HG02973 (cell line): ENCODE results near the gene KRTAP10-9.
"Not testable (repeated sequence)": the region's sequence is repeated elsewhere in the genome, so short reads cannot be mapped to it uniquely, and the experiment has no call there.

Experiments
- ATAC-seq: cut with Tn5 transposase; IDR thresholded peaks from one replicate; pipeline ENCODE4 v1.9.1; 2021; ENCODE audit warnings: moderate library complexity; ENCODE audit not compliant: unreplicated experiment

The KRTAP10-9 gene

GRCh38 chr21:44638506-44639330 lies 11.8 kb downstream of the KRTAP10-9 start:
- ATAC-seq = not testable (repeated sequence)

GRCh38 chr21:44639331-44639655 lies 12.4 kb downstream of the KRTAP10-9 start:
- no peak for ATAC-seq

GRCh38 chr21:44640761-44641160 lies 13.9 kb downstream of the KRTAP10-9 start:
- ATAC-seq = no peak

- ATAC-seq = no peak
These were observed 16.9 kb downstream of the KRTAP10-9 start for GRCh38 chr21:44643741-44644310.

- ATAC-seq = no peak
These were observed 18.0 kb downstream of the KRTAP10-9 start for GRCh38 chr21:44644878-44645277.

GRCh38 chr21:44646366-44647221 lies 19.7 kb downstream of the KRTAP10-9 start, which contains the start of gene KRTAP10-11:
KRTAP10-11 (plus strand) TSS chr21:44646414; CDS start chr21:44646459, 45 bp downstream.
- ATAC-seq = not testable (repeated sequence)

- ATAC-seq = no peak
These were observed 20.3 kb downstream of the KRTAP10-9 start for GRCh38 chr21:44647222-44647552.

- no peak for ATAC-seq
These were observed 21.8 kb downstream of the KRTAP10-9 start for GRCh38 chr21:44648557-44649311.

- no peak for ATAC-seq
These were observed 22.7 kb downstream of the KRTAP10-9 start for GRCh38 chr21:44649521-44650100.

- ATAC-seq = no peak
These were observed 23.5 kb downstream of the KRTAP10-9 start for GRCh38 chr21:44650265-44650972.

- no peak for ATAC-seq
These were observed 24.2 kb downstream of the KRTAP10-9 start for GRCh38 chr21:44650973-44651675.

- ATAC-seq = no peak
These were observed 26.2 kb downstream of the KRTAP10-9 start for GRCh38 chr21:44653123-44653522.

GRCh38 chr21:44653656-44654575 lies 27.0 kb downstream of the KRTAP10-9 start:
- no peak for ATAC-seq

- ATAC-seq = no peak
These were observed 27.8 kb downstream of the KRTAP10-9 start, which contains the start of gene KRTAP12-4 for GRCh38 chr21:44654576-44655175. KRTAP12-4 (minus strand) TSS chr21:44654659; CDS start chr21:44654614, 45 bp downstream.

- ATAC-seq = no peak
These were observed 30.0 kb downstream of the KRTAP10-9 start for GRCh38 chr21:44656868-44657267.

GRCh38 chr21:44657635-44658540 lies 31.0 kb downstream of the KRTAP10-9 start, which contains the start of gene KRTAP12-3:
KRTAP12-3 (plus strand) TSS chr21:44657932; CDS start chr21:44657980, 48 bp downstream.
- ATAC-seq = no peak

- ATAC-seq = no peak
These were observed 31.6 kb downstream of the KRTAP10-9 start for GRCh38 chr21:44658541-44658910.
